Stomach smooth muscle (tissue), 2 donors: Measurements from ENCODE around the gene PIR.

ENCODE experiments used
- H3K27ac ChIP-seq: one replicate; pipeline ENCODE4 v1.7.0; 2013; ENCODE audit warnings: mild to moderate bottlenecking, low read length, inconsistent platforms
- H3K27me3 ChIP-seq, 2 donors: one replicate each; pipeline ENCODE4 v1.7.0; 2013; ENCODE audit warnings: low read length in 2 of 2; ENCODE audit not compliant: insufficient read depth in 2 of 2, control insufficient read depth in 1 of 2
- H3K36me3 ChIP-seq, 2 donors: one replicate each; pipeline ENCODE4 v1.7.0; 2013; ENCODE audit warnings: low read length in 2 of 2; ENCODE audit not compliant: control insufficient read depth in 2 of 2, insufficient read depth in 2 of 2
- H3K4me1 ChIP-seq: one replicate; pipeline ENCODE4 v1.7.0; 2013; ENCODE audit warnings: low read length; ENCODE audit not compliant: control insufficient read depth, insufficient read depth
- H3K4me3 ChIP-seq, 2 donors: one replicate each; pipeline ENCODE4 v1.7.0; 2013; ENCODE audit warnings: low read length in 2 of 2
- H3K9ac ChIP-seq, 2 donors: one replicate each; pipeline ENCODE4 v1.7.0; 2013; ENCODE audit warnings: low read length in 2 of 2, mild to moderate bottlenecking in 1 of 2
- H3K9me3 ChIP-seq, 2 donors: one replicate each; pipeline ENCODE4 v1.7.0; 2013; ENCODE audit warnings: low read length in 2 of 2; ENCODE audit not compliant: control insufficient read depth in 2 of 2
- donor health status: healthy.
- donor health status: Pancreatic carcinoma.

The PIR gene

GRCh38 chrX:15465347-15465746 lies 27.8 kb downstream of the PIR start:
- peaks cover 0 to 7% of the 10 kb centered on the region in 2 donors for H3K27me3 ChIP-seq
- peak overlapping the region in 1 of 2 donors; percentile 13 for H3K9ac ChIP-seq
- H3K27ac ChIP-seq, result no peak overlapping the region
- no peaks in the 10 kb centered on the region for H3K4me1 ChIP-seq
- no peaks in the 10 kb centered on the region for H3K36me3 ChIP-seq
- no peaks in the 10 kb centered on the region for H3K9me3 ChIP-seq
- no peak overlapping the region for H3K4me3 ChIP-seq

- H3K4me1 ChIP-seq, result no peaks in the 10 kb centered on the region
- no peaks in the 10 kb centered on the region for H3K9me3 ChIP-seq
- no peak overlapping the region for H3K9ac ChIP-seq
- H3K27ac ChIP-seq, result no peak overlapping the region
- no peaks in the 10 kb centered on the region for H3K36me3 ChIP-seq
- H3K27me3 ChIP-seq, result peaks cover 0 to 7% of the 10 kb centered on the region in 2 donors
- H3K4me3 ChIP-seq, result peak overlapping the region in 1 of 2 donors; percentile 19
Measured at GRCh38 chrX:15464704-15465103, 28.4 kb downstream of the PIR start.

GRCh38 chrX:15451913-15452312 lies 41.2 kb downstream of the PIR start:
- Histone ChIP-seq H3K27me3 (peaks cover 0 to 5% of the 10 kb centered on the region in 2 donors), H3K4me3 (no peak overlapping the region), H3K9me3 (no peaks in the 10 kb centered on the region), H3K36me3 (peaks cover 2 to 9% of the 10 kb centered on the region in 2 donors), H3K4me1 (no peaks in the 10 kb centered on the region), H3K9ac (no peak overlapping the region), H3K27ac (no peak overlapping the region)

DNA sequence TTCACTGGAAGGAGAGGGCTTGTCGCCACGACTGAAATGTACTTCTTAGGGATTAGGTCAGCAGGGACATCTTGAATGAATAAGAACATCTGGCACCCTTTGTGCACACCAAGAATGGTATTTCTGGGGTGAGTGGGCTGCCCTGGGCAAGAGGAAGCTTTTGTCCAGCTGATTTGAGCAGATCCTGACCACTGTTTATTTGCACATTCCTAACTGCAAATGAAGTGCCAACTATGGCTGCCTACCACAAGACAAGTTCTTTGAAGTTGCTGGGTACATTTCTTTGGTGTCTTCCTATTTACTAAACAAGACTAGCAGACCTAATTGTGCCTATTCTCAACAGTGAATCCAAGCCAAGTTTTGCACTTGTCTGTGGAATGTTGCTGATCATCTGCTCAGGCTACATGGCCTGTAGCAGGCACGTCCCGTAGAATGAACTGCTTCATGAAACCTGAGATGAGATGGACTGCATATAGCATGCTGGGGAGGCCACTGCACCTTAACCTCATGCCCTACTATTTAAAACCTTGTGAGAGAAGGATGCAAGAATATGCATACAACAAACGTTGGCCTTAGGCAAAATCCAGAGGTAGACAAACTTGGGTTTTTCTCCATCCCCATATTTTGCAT lies 45.0 kb downstream of the PIR start:
- Histone ChIP-seq H3K27ac (no peak overlapping the region), H3K36me3 (no peaks in the 10 kb centered on the region), H3K9ac (no peak overlapping the region), H3K9me3 (no peaks in the 10 kb centered on the region), H3K4me3 (no peak overlapping the region), H3K27me3 (no peaks in the 10 kb centered on the region), H3K4me1 (no peaks in the 10 kb centered on the region)

DNA sequence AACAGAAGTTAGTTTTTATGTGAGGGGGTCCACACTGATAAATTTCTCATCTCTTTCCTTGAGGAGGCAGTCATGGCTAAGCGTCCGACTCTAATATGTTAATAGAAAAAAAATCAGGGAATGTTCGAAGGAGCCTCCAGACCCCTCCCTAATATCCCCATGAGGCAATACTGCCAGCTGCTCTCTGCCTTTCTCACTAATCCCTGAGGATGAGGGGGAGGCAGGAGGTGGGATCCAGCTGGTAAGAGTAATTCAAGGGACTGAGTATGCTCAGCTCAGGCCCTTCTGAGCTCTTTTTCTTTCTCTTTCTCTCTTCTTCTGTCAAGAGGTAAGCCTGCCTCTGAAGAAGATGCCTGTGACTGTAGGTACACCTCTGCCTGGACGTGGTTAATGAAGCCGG lies 51.7 kb downstream of the PIR start:
- no peaks in the 10 kb centered on the region for H3K4me1 ChIP-seq
- H3K27me3 ChIP-seq, result no peaks in the 10 kb centered on the region
- no peak overlapping the region for H3K27ac ChIP-seq
- no peak overlapping the region for H3K4me3 ChIP-seq
- H3K9me3 ChIP-seq, result no peaks in the 10 kb centered on the region
- H3K36me3 ChIP-seq, result no peaks in the 10 kb centered on the region
- no peak overlapping the region for H3K9ac ChIP-seq

- H3K9me3 ChIP-seq, result no peaks in the 10 kb centered on the region
- H3K36me3 ChIP-seq, result no peaks in the 10 kb centered on the region
- H3K27ac ChIP-seq, result no peak overlapping the region
- no peaks in the 10 kb centered on the region for H3K4me1 ChIP-seq
- no peaks in the 10 kb centered on the region for H3K27me3 ChIP-seq
- no peak overlapping the region for H3K4me3 ChIP-seq
- no peak overlapping the region for H3K9ac ChIP-seq
Measured at GRCh38 chrX:15438332-15438731, 54.8 kb downstream of the PIR start.

DNA sequence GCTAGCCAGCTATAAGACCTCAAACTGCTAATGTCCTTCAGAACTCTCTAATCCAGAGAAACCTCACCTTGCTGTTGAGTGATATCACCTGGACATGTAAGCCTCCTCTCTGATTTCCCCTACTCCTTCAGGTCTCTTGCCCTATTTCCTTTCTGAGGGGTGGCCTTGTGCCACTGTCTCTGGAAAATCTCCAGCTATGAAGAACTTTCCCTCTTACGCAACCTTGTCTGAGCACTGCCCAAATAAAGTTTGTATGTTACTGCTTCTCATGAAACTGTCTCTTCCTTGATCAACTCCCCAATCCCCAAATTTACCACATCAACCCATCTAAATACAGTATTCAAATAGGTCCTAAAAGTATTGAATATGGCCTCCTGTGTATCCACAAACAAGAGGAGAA lies 55.4 kb downstream of the PIR start:
- no peak overlapping the region for H3K4me3 ChIP-seq
- H3K27ac ChIP-seq, result no peak overlapping the region
- H3K36me3 ChIP-seq, result no peaks in the 10 kb centered on the region
- H3K4me1 ChIP-seq, result no peaks in the 10 kb centered on the region
- H3K27me3 ChIP-seq, result no peaks in the 10 kb centered on the region
- H3K9me3 ChIP-seq, result no peaks in the 10 kb centered on the region
- H3K9ac ChIP-seq, result no peak overlapping the region

GRCh38 chrX:15435836-15436619 lies 57.1 kb downstream of the PIR start:
- H3K9me3 ChIP-seq, result no peaks in the 10 kb centered on the region
- H3K27ac ChIP-seq, result no peak overlapping the region
- H3K9ac ChIP-seq, result no peak overlapping the region
- H3K27me3 ChIP-seq, result no peaks in the 10 kb centered on the region
- H3K4me3 ChIP-seq, result no peak overlapping the region
- H3K36me3 ChIP-seq, result no peaks in the 10 kb centered on the region
- no peaks in the 10 kb centered on the region for H3K4me1 ChIP-seq

GRCh38 chrX:15434205-15434604 lies 58.9 kb downstream of the PIR start:
- Histone ChIP-seq H3K4me3 (no peak overlapping the region), H3K27me3 (no peaks in the 10 kb centered on the region), H3K9ac (no peak overlapping the region), H3K9me3 (no peaks in the 10 kb centered on the region), H3K4me1 (no peaks in the 10 kb centered on the region), H3K36me3 (no peaks in the 10 kb centered on the region), H3K27ac (no peak overlapping the region)

- no peaks in the 10 kb centered on the region for H3K4me1 ChIP-seq
- H3K27me3 ChIP-seq, result no peaks in the 10 kb centered on the region
- no peak overlapping the region for H3K4me3 ChIP-seq
- H3K9ac ChIP-seq, result no peak overlapping the region
- no peak overlapping the region for H3K27ac ChIP-seq
- no peaks in the 10 kb centered on the region for H3K9me3 ChIP-seq
- H3K36me3 ChIP-seq, result no peaks in the 10 kb centered on the region
Measured at GRCh38 chrX:15430584-15430983, 62.5 kb downstream of the PIR start.

DNA sequence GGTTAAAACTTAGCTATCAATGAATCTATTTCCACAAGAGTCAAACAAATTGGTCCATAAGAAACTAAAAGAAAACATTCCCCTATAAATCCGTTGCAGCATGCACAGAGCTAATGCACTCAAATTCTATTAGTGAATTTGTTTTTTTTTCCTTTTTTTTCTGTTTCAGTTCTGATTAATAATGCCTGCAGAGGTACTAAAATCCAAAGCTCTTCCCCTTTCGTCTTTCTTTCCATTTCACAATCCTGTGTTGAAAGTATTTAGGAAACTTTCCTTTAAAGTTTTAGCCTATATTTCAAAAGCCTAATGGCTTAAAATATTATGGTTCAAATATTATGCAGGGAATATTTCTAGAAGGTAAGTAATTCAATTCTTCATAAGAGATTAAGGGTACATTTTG lies 63.1 kb downstream of the PIR start:
- Histone ChIP-seq H3K36me3 (peaks cover 0 to under 1% of the 10 kb centered on the region in 2 donors), H3K9ac (no peak overlapping the region), H3K4me3 (no peak overlapping the region), H3K4me1 (no peaks in the 10 kb centered on the region), H3K27ac (no peak overlapping the region), H3K27me3 (no peaks in the 10 kb centered on the region), H3K9me3 (no peaks in the 10 kb centered on the region)
